Cardiac fibroblast (primary cell): ENCODE data around the gene MAP3K8.
A peak's percentile ranks its signal among the peaks of the same experiment; 100 is the strongest.

Source experiments
- DNase-seq, 2 donors: peaks; one replicate each; pipeline versions ENCODE4 v3.0.0 to v3.0.0-alpha.2; 2010; ENCODE audit warnings: low read depth in 2 of 2
- H3K4me3 ChIP-seq, 2 donors: replicated peaks in 1 of 2; 1 replicate in 1 of 2; 2 replicates in 1 of 2; pipeline ENCODE4 v1.5.1; 2011; ENCODE audit warnings: low read depth in 2 of 2, low read length in 2 of 2, mild to moderate bottlenecking in 2 of 2, moderate library complexity in 1 of 2
- TF ChIP-seq, protein P1 (sequence below): IDR thresholded peaks from one replicate; pipeline ENCODE4 v1.5.1; 2011; ENCODE audit warnings: low read depth, mild to moderate bottlenecking, low read length, inconsistent platforms

Gene MAP3K8

GRCh38 chr10:30436671-30437030 is 2.7 kb downstream of the MAP3K8 start:
- H3K4me3 ChIP-seq: peak overlapping the region; percentile 32 to 82
- TF ChIP-seq, protein P1, sequence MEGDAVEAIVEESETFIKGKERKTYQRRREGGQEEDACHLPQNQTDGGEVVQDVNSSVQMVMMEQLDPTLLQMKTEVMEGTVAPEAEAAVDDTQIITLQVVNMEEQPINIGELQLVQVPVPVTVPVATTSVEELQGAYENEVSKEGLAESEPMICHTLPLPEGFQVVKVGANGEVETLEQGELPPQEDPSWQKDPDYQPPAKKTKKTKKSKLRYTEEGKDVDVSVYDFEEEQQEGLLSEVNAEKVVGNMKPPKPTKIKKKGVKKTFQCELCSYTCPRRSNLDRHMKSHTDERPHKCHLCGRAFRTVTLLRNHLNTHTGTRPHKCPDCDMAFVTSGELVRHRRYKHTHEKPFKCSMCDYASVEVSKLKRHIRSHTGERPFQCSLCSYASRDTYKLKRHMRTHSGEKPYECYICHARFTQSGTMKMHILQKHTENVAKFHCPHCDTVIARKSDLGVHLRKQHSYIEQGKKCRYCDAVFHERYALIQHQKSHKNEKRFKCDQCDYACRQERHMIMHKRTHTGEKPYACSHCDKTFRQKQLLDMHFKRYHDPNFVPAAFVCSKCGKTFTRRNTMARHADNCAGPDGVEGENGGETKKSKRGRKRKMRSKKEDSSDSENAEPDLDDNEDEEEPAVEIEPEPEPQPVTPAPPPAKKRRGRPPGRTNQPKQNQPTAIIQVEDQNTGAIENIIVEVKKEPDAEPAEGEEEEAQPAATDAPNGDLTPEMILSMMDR: no peak
- peak in 1 of 2 donors; percentile 33 for DNase-seq

DNA sequence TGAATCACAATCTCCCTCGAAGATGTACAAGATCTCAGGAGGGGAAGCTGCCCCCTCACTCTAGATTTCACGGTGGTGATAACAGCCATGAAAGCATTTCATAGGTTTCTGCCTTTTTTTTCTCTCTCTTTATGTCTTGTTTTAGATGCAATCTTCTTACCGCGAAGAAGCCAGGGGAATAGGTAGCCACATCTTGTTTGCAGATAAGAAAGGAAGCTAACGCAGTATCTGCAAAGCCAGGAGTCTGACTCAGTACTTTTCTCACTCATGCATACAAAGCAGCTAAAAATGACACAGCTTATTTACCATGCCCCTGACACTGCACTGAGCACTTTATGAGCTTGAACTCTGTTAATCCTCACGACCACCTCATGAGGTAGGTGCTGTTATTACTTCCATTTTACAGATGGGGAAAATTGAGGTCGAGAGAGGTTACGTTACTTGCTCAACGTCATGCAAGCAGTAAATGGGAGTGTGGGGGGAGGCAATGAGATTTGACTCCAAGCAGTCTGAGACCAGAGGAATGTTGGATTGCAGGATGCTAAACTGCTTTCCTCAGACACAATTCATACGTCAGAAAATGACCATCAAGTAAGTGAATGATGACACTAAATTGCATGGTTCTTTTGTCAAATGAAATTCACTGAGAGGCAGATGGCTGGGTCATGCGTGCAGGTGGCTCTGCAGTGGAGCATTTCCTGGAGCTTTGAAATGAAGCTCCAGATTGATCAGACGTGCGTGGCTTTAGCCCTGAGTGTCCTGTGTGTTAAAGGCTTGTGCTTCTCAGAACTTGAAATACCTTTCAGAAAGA is 3.3 kb downstream of the MAP3K8 start:
- H3K4me3 ChIP-seq: peak overlapping the region; percentile 32 to 82
- DNase-seq: peak; percentile 73 to 75
- TF ChIP-seq, protein P1: no peak

GRCh38 chr10:30438021-30438850 is 4.3 kb downstream of the MAP3K8 start:
- TF ChIP-seq, protein P1: no peak
- H3K4me3 ChIP-seq: peak overlapping the region in 1 of 2 donors; percentile 4
- peak in 1 of 2 donors; percentile 58 for DNase-seq

DNA sequence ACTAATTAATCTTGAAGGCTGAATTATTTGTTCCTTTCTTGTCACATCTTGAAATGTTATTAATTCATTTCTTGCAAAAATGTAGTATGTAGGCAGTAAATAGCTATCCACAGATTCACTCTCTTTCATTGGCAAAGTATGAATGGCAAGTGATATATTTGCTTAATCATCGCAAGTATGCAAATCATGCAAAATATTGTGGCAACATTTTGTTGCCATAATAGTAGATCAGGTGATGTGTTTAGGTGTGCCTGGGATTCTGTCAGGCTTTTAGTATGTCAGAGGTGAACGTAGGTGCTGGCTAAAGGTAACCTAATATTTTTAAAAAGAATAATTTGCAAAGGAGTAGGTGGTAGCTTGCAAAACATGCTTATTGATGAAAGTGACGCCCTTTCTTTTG is 5.9 kb downstream of the MAP3K8 start:
- TF ChIP-seq, protein P1: no peak
- no peak for DNase-seq
- no peak overlapping the region for H3K4me3 ChIP-seq

- H3K4me3 ChIP-seq: no peak overlapping the region
- TF ChIP-seq, protein P1: no peak
- no peak for DNase-seq
These were observed 8.1 kb downstream of the MAP3K8 start for GRCh38 chr10:30442019-30442606.

DNA sequence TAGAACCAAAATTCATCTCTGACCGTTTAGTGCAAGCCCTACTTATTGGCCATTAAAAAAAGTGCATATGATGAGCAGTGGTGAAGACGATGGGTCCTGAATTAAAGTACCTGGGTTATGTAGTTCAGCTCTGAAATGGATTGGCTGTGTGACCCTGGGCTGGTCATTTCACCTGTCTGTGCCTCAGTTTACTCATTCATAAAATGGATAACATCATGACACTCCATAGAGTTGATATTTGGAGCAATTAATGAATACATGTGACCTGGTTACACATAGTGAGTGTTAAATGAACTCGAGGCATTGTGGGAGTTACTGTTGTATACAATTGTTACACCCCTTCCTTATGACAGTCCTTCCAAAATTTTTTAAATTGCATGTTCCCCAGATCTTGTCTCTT is 9.1 kb downstream of the MAP3K8 start:
- DNase-seq: no peak
- H3K4me3 ChIP-seq: no peak overlapping the region
- TF ChIP-seq, protein P1: no peak
